ENCODE results near the gene SLC12A3.

Gene SLC12A3

GRCh38 chr16:56838622-56839337 is 26.2 kb upstream of the SLC12A3 start:
- Histone ChIP-seq H3K9me3 (ENCODE audit: control insufficient read depth, insufficient read depth, low read length) (no peaks in the 10 kb centered on the region), H3K36me3 (ENCODE audit: insufficient read depth, low read length) (peaks cover 47% of the 10 kb centered on the region), H3K9ac (ENCODE audit: low read depth, low read length) (no peak overlapping the region), H3K4me1 (ENCODE audit: insufficient read depth, low read length) (no peaks in the 10 kb centered on the region)

GRCh38 chr16:56841233-56841632 is 23.8 kb upstream of the SLC12A3 start:
- H3K4me1 ChIP-seq (ENCODE audit: insufficient read depth, low read length), result no peaks in the 10 kb centered on the region
- H3K9ac ChIP-seq (ENCODE audit: low read depth, low read length), result no peak overlapping the region
- peaks cover 44% of the 10 kb centered on the region for H3K36me3 ChIP-seq (ENCODE audit: insufficient read depth, low read length)
- no peaks in the 10 kb centered on the region for H3K9me3 ChIP-seq (ENCODE audit: control insufficient read depth, insufficient read depth, low read length)

GRCh38 chr16:56841659-56842058 is 23.3 kb upstream of the SLC12A3 start:
- Histone ChIP-seq H3K4me1 (ENCODE audit: insufficient read depth, low read length) (no peaks in the 10 kb centered on the region), H3K9ac (ENCODE audit: low read depth, low read length) (no peak overlapping the region), H3K36me3 (ENCODE audit: insufficient read depth, low read length) (peaks cover 44% of the 10 kb centered on the region), H3K9me3 (ENCODE audit: control insufficient read depth, insufficient read depth, low read length) (no peaks in the 10 kb centered on the region)

- Histone ChIP-seq H3K4me1 (ENCODE audit: insufficient read depth, low read length) (no peaks in the 10 kb centered on the region), H3K9me3 (ENCODE audit: control insufficient read depth, insufficient read depth, low read length) (no peaks in the 10 kb centered on the region), H3K9ac (ENCODE audit: low read depth, low read length) (no peak overlapping the region), H3K36me3 (ENCODE audit: insufficient read depth, low read length) (peaks cover 44% of the 10 kb centered on the region)
Observed at GRCh38 chr16:56842133-56842532, 22.9 kb upstream of the SLC12A3 start.

GRCh38 chr16:56844056-56844455 is 21.0 kb upstream of the SLC12A3 start:
- Histone ChIP-seq H3K36me3 (ENCODE audit: insufficient read depth, low read length) (peaks cover 30% of the 10 kb centered on the region), H3K9ac (ENCODE audit: low read depth, low read length) (no peak overlapping the region), H3K4me1 (ENCODE audit: insufficient read depth, low read length) (no peaks in the 10 kb centered on the region), H3K9me3 (ENCODE audit: control insufficient read depth, insufficient read depth, low read length) (no peaks in the 10 kb centered on the region)

- no peaks in the 10 kb centered on the region for H3K9me3 ChIP-seq (ENCODE audit: control insufficient read depth, insufficient read depth, low read length)
- H3K9ac ChIP-seq (ENCODE audit: low read depth, low read length), result no peak overlapping the region
- H3K36me3 ChIP-seq (ENCODE audit: insufficient read depth, low read length), result peaks cover 21% of the 10 kb centered on the region
- peaks cover 12% of the 10 kb centered on the region; the same call in 1 of the 2 replicates for H3K4me1 ChIP-seq (ENCODE audit: insufficient read depth, low read length)
Observed at GRCh38 chr16:56847173-56847910, 17.7 kb upstream of the SLC12A3 start.

- Histone ChIP-seq H3K9me3 (ENCODE audit: control insufficient read depth, insufficient read depth, low read length) (no peaks in the 10 kb centered on the region), H3K9ac (ENCODE audit: low read depth, low read length) (no peak overlapping the region), H3K4me1 (ENCODE audit: insufficient read depth, low read length) (peaks cover 13% of the 10 kb centered on the region; the same call in 1 of the 2 replicates), H3K36me3 (ENCODE audit: insufficient read depth, low read length) (peaks cover 14% of the 10 kb centered on the region)
Observed at GRCh38 chr16:56848029-56848936, 16.7 kb upstream of the SLC12A3 start.

- H3K9ac ChIP-seq (ENCODE audit: low read depth, low read length), result no peak overlapping the region
- H3K9me3 ChIP-seq (ENCODE audit: control insufficient read depth, insufficient read depth, low read length), result no peaks in the 10 kb centered on the region
- peaks cover 8% of the 10 kb centered on the region for H3K36me3 ChIP-seq (ENCODE audit: insufficient read depth, low read length)
- H3K4me1 ChIP-seq (ENCODE audit: insufficient read depth, low read length), result peaks cover 13% of the 10 kb centered on the region; the same call in 1 of the 2 replicates
Observed at GRCh38 chr16:56848955-56849689, 15.9 kb upstream of the SLC12A3 start.

GRCh38 chr16:56849690-56850680 is 15.0 kb upstream of the SLC12A3 start:
- H3K9ac ChIP-seq (ENCODE audit: low read depth, low read length), result no peak overlapping the region

GRCh38 chr16:56851671-56852400 is 13.2 kb upstream of the SLC12A3 start:
- Histone ChIP-seq H3K4me1 (ENCODE audit: insufficient read depth, low read length) (peaks cover 13% of the 10 kb centered on the region; the same call in 1 of the 2 replicates), H3K9me3 (ENCODE audit: control insufficient read depth, insufficient read depth, low read length) (no peaks in the 10 kb centered on the region), H3K36me3 (ENCODE audit: insufficient read depth, low read length) (no peaks in the 10 kb centered on the region), H3K9ac (ENCODE audit: low read depth, low read length) (no peak overlapping the region)

More at GRCh38 chr16:56849690-56850680, 15.0 kb upstream of the SLC12A3 start:
- Histone ChIP-seq H3K9me3 (ENCODE audit: control insufficient read depth, insufficient read depth, low read length) (no peaks in the 10 kb centered on the region), H3K4me1 (ENCODE audit: insufficient read depth, low read length) (peaks cover 13% of the 10 kb centered on the region; the same call in 1 of the 2 replicates), H3K36me3 (ENCODE audit: insufficient read depth, low read length) (peaks cover 6% of the 10 kb centered on the region)

- Histone ChIP-seq H3K9me3 (ENCODE audit: control insufficient read depth, insufficient read depth, low read length) (no peaks in the 10 kb centered on the region), H3K4me1 (ENCODE audit: insufficient read depth, low read length) (peaks cover 13% of the 10 kb centered on the region; the same call in 1 of the 2 replicates), H3K36me3 (ENCODE audit: insufficient read depth, low read length) (no peaks in the 10 kb centered on the region), H3K9ac (ENCODE audit: low read depth, low read length) (no peak overlapping the region)
Observed at GRCh38 chr16:56852401-56852730, 12.6 kb upstream of the SLC12A3 start.

GRCh38 chr16:56852968-56853367 is 12.0 kb upstream of the SLC12A3 start:
- no peak overlapping the region for H3K9ac ChIP-seq (ENCODE audit: low read depth, low read length)
- peaks cover 13% of the 10 kb centered on the region; the same call in 1 of the 2 replicates for H3K4me1 ChIP-seq (ENCODE audit: insufficient read depth, low read length)
- H3K36me3 ChIP-seq (ENCODE audit: insufficient read depth, low read length), result no peaks in the 10 kb centered on the region
- no peaks in the 10 kb centered on the region for H3K9me3 ChIP-seq (ENCODE audit: control insufficient read depth, insufficient read depth, low read length)

Data from ES-I3 (cell line).